Activated CD8-positive, alpha-beta T cell treated with anti-CD3 and anti-CD28 coated beads, Interleukin-2, amount 10 ng/mL, durations not matched to agents 7 days and 5 days (primary cell): Measurements from ENCODE around the gene FAM3C. TPM values are rescaled to one million over a fixed set of nuclear protein-coding genes. Genes with fewer than 3 reads are reported as not detected.

ENCODE experiments used
- ATAC-seq: fragments of 150-1000 bp; cut with Tn5 transposase; one replicate; pipeline ENCODE4 v1.10.0; 2021; ENCODE audit warnings: moderate library complexity
- CTCF ChIA-PET: fragments of 350-600 bp; sonication (Branson Sonifier 250); formaldehyde crosslinking; loops from one replicate; lab custom pipeline; 2021; ENCODE audit warnings: antibody characterized with exemption; lab: Charles Lee
- POLR2A ChIA-PET: fragments of 350-600 bp; sonication (Branson Sonifier 250); formaldehyde crosslinking; loops from one replicate; lab custom pipeline; 2021; ENCODE audit warnings: antibody characterized with exemption; lab: Charles Lee
- DNase-seq: peaks from one replicate; pipeline ENCODE4 v3.0.0-alpha.2; 2020
- H3K27ac Mint-ChIP-seq: one replicate; pipeline ENCODE4 v1.8.0; 2021; ENCODE audit warnings: mild to moderate bottlenecking, mixed read lengths
- H3K27me3 Mint-ChIP-seq: one replicate; pipeline ENCODE4 v1.8.0; 2021; ENCODE audit warnings: low read depth, mixed read lengths
- H3K36me3 Mint-ChIP-seq: one replicate; pipeline ENCODE4 v1.8.0; 2021; ENCODE audit warnings: low read depth, mixed read lengths
- H3K4me1 Mint-ChIP-seq: one replicate; pipeline ENCODE4 v1.8.0; 2021; ENCODE audit warnings: low read depth, mixed read lengths
- H3K4me3 Mint-ChIP-seq: one replicate; pipeline ENCODE4 v1.8.0; 2021; ENCODE audit warnings: mild to moderate bottlenecking, mixed read lengths
- H3K9me3 Mint-ChIP-seq: one replicate; pipeline ENCODE4 v1.8.0; 2022; ENCODE audit warnings: mixed read lengths; ENCODE audit not compliant: insufficient read depth
- total RNA-seq, 2 experiments: library from RNA; stranded (reverse); gene quantifications; one replicate each; pipeline ENCODE4 v1.2.3, GENCODE V29; 2021

Gene FAM3C
- total RNA-seq, 2 experiments from 2014 or later, result 18.0 to 18.4 TPM

- no peak overlapping the region for H3K4me3 Mint-ChIP-seq
- H3K36me3 Mint-ChIP-seq, result peaks cover 27% of the 10 kb centered on the region
- H3K9me3 Mint-ChIP-seq, result peaks cover 3% of the 10 kb centered on the region
- ChIA-PET POLR2A (no interaction called here), CTCF (interaction anchor here (1.7 to 6.4 kb wide), 2 partner anchors 20 to 25 kb away, joined by 6 to 60 read pairs; no protein-coding TSS in a partner anchor)
- peaks cover 48% of the 10 kb centered on the region for H3K4me1 Mint-ChIP-seq
- H3K27me3 Mint-ChIP-seq, result no peaks in the 10 kb centered on the region
- no peak for ATAC-seq
- no peak for DNase-seq
- H3K27ac Mint-ChIP-seq, result no peak overlapping the region
These were observed 3.7 kb downstream of the FAM3C start for GRCh38 chr7:121392277-121393004.

DNA sequence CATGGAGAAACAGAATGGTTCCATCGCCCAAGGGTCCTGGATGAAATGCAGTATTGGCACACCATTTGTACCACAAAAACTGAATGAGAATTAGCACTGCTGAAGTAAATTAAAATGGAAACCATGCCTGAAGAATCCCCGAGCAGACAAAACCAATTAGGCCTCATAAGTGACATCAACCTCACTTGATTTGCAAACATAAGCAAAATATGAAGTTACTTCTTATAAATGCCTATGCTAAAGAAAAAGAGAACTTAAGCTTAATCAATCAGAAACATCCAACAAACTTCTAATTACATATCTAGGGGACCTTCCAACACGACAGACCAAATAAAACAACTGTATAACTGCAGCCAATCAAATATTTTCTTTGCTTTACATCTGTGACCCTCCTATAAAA is 4.4 kb downstream of the FAM3C start:
- no peak for ATAC-seq
- H3K4me3 Mint-ChIP-seq, result no peak overlapping the region
- H3K27me3 Mint-ChIP-seq, result no peaks in the 10 kb centered on the region
- peaks cover 3% of the 10 kb centered on the region for H3K9me3 Mint-ChIP-seq
- no peak for DNase-seq
- peaks cover 48% of the 10 kb centered on the region for H3K4me1 Mint-ChIP-seq
- POLR2A ChIA-PET, result interaction anchor here (0.6 kb wide), 1 partner anchor 31 kb away, joined by 4 read pairs; no protein-coding TSS in a partner anchor
- H3K36me3 Mint-ChIP-seq, result peaks cover 29% of the 10 kb centered on the region
- CTCF ChIA-PET, result interaction anchor here (1.7 kb wide), 1 partner anchor 19 kb away, joined by 6 read pairs; no protein-coding TSS in a partner anchor
- no peak overlapping the region for H3K27ac Mint-ChIP-seq

DNA sequence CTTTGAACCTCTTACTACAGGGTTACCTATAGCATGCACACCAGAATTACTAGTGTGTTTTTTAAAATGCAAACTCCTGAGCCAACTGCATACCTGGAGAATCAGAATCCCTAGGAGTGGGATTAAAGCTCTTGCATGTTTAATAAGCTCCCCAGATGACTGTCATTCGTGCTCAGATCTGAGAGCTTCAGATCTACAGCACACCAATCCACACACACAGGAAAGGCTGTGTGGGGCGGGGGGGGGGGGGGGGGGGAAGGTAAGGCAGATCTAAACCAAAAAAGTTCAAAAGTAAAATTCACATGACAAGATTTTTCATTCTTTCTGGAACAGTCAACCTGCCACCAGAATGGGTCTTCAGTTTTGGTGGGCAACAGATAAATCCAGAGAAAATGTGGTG is 5.5 kb downstream of the FAM3C start:
- CTCF ChIA-PET, result interaction anchor here (0.9 to 1.7 kb wide), 2 partner anchors 18 to 23 kb away, joined by 4 to 6 read pairs; no protein-coding TSS in a partner anchor
- Mint-ChIP-seq H3K9me3 (peaks cover 3% of the 10 kb centered on the region), H3K27ac (no peak overlapping the region), H3K4me3 (no peak overlapping the region), H3K27me3 (no peaks in the 10 kb centered on the region), H3K36me3 (peaks cover 29% of the 10 kb centered on the region), H3K4me1 (peaks cover 52% of the 10 kb centered on the region)
- DNase-seq, result no peak
- ATAC-seq, result no peak
- POLR2A ChIA-PET, result interaction anchor here (1.2 kb wide), 1 partner anchor 18 kb away, joined by 3 read pairs; no protein-coding TSS in a partner anchor

- no peaks in the 10 kb centered on the region for H3K27me3 Mint-ChIP-seq
- POLR2A ChIA-PET, result interaction anchor here (1.2 kb wide), 1 partner anchor 17 kb away, joined by 3 read pairs; no protein-coding TSS in a partner anchor
- ATAC-seq (no peak), DNase-seq (no peak)
- CTCF ChIA-PET, result interaction anchor here (0.9 kb wide), 1 partner anchor 23 kb away, joined by 4 read pairs; no protein-coding TSS in a partner anchor
- no peak overlapping the region for H3K27ac Mint-ChIP-seq
- H3K9me3 Mint-ChIP-seq, result peaks cover 3% of the 10 kb centered on the region
- H3K4me3 Mint-ChIP-seq, result no peak overlapping the region
- peaks cover 55% of the 10 kb centered on the region for H3K4me1 Mint-ChIP-seq
- H3K36me3 Mint-ChIP-seq, result peaks cover 29% of the 10 kb centered on the region
These were observed 6.0 kb downstream of the FAM3C start for GRCh38 chr7:121390109-121390508.

- Mint-ChIP-seq H3K27me3 (no peaks in the 10 kb centered on the region), H3K36me3 (peaks cover 31% of the 10 kb centered on the region), H3K4me3 (no peak overlapping the region), H3K4me1 (peaks cover 58% of the 10 kb centered on the region), H3K27ac (no peak overlapping the region), H3K9me3 (peaks cover 3% of the 10 kb centered on the region)
- DNase-seq (no peak), ATAC-seq (no peak)
- ChIA-PET POLR2A (interaction anchor here (0.7 to 0.8 kb wide), 2 partner anchors 20 to 438 kb away, joined by 3 read pairs; no protein-coding TSS in a partner anchor), CTCF (interaction anchor here (1.5 to 6.5 kb wide), 3 partner anchors 8 to 21 kb away, joined by 3 to 45 read pairs (median 44); partner anchors contain the start of gene FAM3C)
These were observed 7.2 kb downstream of the FAM3C start for GRCh38 chr7:121388950-121389349.

DNA sequence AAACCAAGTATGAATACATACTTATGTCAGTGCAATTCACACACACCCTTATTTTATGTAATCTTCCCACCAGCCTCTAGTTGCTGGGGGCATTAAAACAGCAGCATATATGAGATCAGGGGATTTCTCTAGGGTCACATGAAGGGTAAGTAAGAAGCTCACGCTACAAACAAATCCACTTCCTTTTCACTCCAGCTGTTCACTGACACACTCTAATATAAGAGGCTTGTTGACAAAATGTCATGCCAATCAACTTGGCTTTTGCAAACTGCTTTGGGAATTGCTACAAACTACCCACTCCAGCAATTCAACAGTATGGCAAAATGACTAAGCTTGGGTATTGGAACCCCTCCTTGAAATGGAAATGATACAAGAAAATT is 10.3 kb downstream of the FAM3C start:
- ChIA-PET CTCF (interaction anchor here (2.0 to 6.5 kb wide), 5 partner anchors 11 to 162 kb away, joined by 4 to 45 read pairs (median 18); partner anchors contain the start of gene FAM3C), POLR2A (interaction anchor here (0.6 to 1.8 kb wide), 2 partner anchors 10 to 116 kb away, joined by 3 to 6 read pairs; no protein-coding TSS in a partner anchor)
- Mint-ChIP-seq H3K9me3 (no peaks in the 10 kb centered on the region), H3K4me1 (peaks cover 44% of the 10 kb centered on the region), H3K36me3 (peaks cover 18% of the 10 kb centered on the region), H3K4me3 (no peak overlapping the region), H3K27ac (no peak overlapping the region), H3K27me3 (no peaks in the 10 kb centered on the region)
- DNase-seq (no peak), ATAC-seq (peak; percentile 73)

DNA sequence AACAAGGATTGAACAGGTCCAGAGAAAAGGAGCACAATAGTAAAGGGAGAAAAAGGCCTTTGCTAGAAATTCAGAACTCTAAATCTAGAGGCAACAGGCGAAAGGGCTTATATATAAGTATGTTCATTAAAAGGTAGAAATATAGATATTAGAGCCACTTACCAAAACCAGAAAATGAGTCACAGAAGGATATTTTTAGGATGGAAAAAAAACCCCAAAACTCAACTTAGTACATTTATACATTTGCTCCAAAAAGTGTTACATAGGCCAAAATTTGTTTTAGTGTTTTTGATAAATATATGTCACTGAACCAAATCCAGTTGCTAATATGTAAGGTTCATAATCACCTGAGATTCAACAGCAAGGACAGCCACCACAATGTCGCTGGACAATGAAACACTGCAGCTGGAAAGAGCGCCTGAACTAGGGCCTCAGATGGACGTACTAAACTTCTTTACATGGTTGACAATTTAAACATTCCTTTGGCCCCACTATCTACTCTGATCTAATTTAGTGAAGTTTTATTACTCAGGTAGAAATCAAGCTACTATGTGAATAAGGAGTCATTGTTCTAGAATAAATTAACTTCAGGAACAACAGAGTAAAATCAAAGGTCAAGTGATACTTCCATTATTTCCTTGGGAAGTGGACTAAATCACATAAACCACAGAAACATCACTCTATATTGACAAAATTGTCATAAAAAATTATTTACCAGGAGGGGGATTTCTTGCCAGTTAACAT is 10.9 kb downstream of the FAM3C start:
- H3K27me3 Mint-ChIP-seq, result no peaks in the 10 kb centered on the region
- no peak for DNase-seq
- no peak overlapping the region for H3K4me3 Mint-ChIP-seq
- no peak for ATAC-seq
- H3K36me3 Mint-ChIP-seq, result peaks cover 15% of the 10 kb centered on the region
- no peak overlapping the region for H3K27ac Mint-ChIP-seq
- ChIA-PET CTCF (interaction anchor here (3.0 to 6.5 kb wide), 4 partner anchors 11 to 162 kb away, joined by 9 to 45 read pairs (median 31); partner anchors contain the start of gene FAM3C), POLR2A (interaction anchor here (0.6 kb wide), 1 partner anchor 116 kb away, joined by 3 read pairs; no protein-coding TSS in a partner anchor)
- peaks cover 38% of the 10 kb centered on the region for H3K4me1 Mint-ChIP-seq
- H3K9me3 Mint-ChIP-seq, result no peaks in the 10 kb centered on the region

GRCh38 chr7:121384265-121384664 is 11.8 kb downstream of the FAM3C start:
- no peak overlapping the region for H3K4me3 Mint-ChIP-seq
- no peak for ATAC-seq
- H3K9me3 Mint-ChIP-seq, result no peaks in the 10 kb centered on the region
- H3K4me1 Mint-ChIP-seq, result peaks cover 31% of the 10 kb centered on the region
- H3K27me3 Mint-ChIP-seq, result no peaks in the 10 kb centered on the region
- CTCF ChIA-PET, result interaction anchor here (2.1 to 6.5 kb wide), 4 partner anchors 11 to 163 kb away, joined by 8 to 44 read pairs (median 9); no protein-coding TSS in a partner anchor
- peaks cover 15% of the 10 kb centered on the region for H3K36me3 Mint-ChIP-seq
- POLR2A ChIA-PET, result no interaction called here
- DNase-seq, result no peak
- no peak overlapping the region for H3K27ac Mint-ChIP-seq

GRCh38 chr7:121383235-121383910 is 12.7 kb downstream of the FAM3C start:
- H3K4me3 Mint-ChIP-seq, result no peak overlapping the region
- H3K36me3 Mint-ChIP-seq, result peaks cover 15% of the 10 kb centered on the region
- H3K4me1 Mint-ChIP-seq, result peaks cover 31% of the 10 kb centered on the region
- ChIA-PET POLR2A (interaction anchor here (0.6 kb wide), 1 partner anchor 213 kb away, joined by 4 read pairs; no protein-coding TSS in a partner anchor), CTCF (interaction anchor here (1.3 to 6.5 kb wide), 4 partner anchors 8 to 15 kb away, joined by 4 to 44 read pairs (median 8); no protein-coding TSS in a partner anchor)
- ATAC-seq (no peak), DNase-seq (no peak)
- H3K9me3 Mint-ChIP-seq, result no peaks in the 10 kb centered on the region
- H3K27me3 Mint-ChIP-seq, result no peaks in the 10 kb centered on the region
- H3K27ac Mint-ChIP-seq, result no peak overlapping the region

DNA sequence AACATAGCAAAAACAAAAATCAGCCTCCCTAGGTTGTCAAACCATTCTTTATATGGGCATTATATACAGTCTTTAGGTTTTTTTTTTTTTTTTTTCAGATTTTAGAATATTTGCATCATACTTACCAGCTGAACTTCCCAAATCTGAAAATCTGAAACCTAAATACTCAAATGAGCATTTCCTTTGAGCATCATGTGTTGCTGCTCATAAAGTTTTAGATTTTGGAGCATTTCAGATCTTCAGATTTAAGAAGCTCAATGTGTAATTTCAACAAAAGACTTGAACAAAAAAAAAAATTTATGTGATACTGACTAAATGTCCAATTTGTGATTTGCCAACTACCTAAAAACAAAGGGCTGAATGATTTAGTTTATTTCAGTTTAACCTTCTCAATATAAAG is 13.6 kb downstream of the FAM3C start:
- peaks cover 16% of the 10 kb centered on the region for H3K36me3 Mint-ChIP-seq
- no peaks in the 10 kb centered on the region for H3K27me3 Mint-ChIP-seq
- ChIA-PET POLR2A (no interaction called here), CTCF (interaction anchor here (1.3 to 6.5 kb wide), 4 partner anchors 8 to 14 kb away, joined by 4 to 44 read pairs (median 8); no protein-coding TSS in a partner anchor)
- H3K27ac Mint-ChIP-seq, result no peak overlapping the region
- peaks cover 31% of the 10 kb centered on the region for H3K4me1 Mint-ChIP-seq
- no peak overlapping the region for H3K4me3 Mint-ChIP-seq
- H3K9me3 Mint-ChIP-seq, result no peaks in the 10 kb centered on the region
- no peak for DNase-seq
- no peak for ATAC-seq
